HG03432 (cell line): ENCODE measurements around the gene AKAP6.
"Not testable (repeated sequence)": the region's sequence is repeated elsewhere in the genome, so short reads cannot be mapped to it uniquely, and the experiment has no call there.

Experiments
- ATAC-seq: cut with Tn5 transposase; IDR thresholded peaks from one replicate; pipeline ENCODE4 v1.9.1; 2021; ENCODE audit warnings: mild to moderate bottlenecking, moderate library complexity; ENCODE audit not compliant: unreplicated experiment

AKAP6 gene

GRCh38 chr14:32571995-32572866 is 243.1 kb downstream of the AKAP6 start:
- no peak for ATAC-seq

- no peak for ATAC-seq
These were observed 243.7 kb downstream of the AKAP6 start for GRCh38 chr14:32572867-32573150.

GRCh38 chr14:32574269-32574668 is 245.2 kb downstream of the AKAP6 start:
- no peak for ATAC-seq

- ATAC-seq: peak; percentile 51
These were observed 247.1 kb downstream of the AKAP6 start for GRCh38 chr14:32576088-32576795.

- no peak for ATAC-seq
These were observed 247.9 kb downstream of the AKAP6 start for GRCh38 chr14:32576977-32577376.

GRCh38 chr14:32578181-32578580 is 249.1 kb downstream of the AKAP6 start:
- peak; percentile 83 for ATAC-seq

- ATAC-seq: not testable (repeated sequence)
These were observed 254.3 kb downstream of the AKAP6 start for GRCh38 chr14:32583427-32583826.

GRCh38 chr14:32584079-32584478 is 255.0 kb downstream of the AKAP6 start:
- ATAC-seq: no peak

- no peak for ATAC-seq
These were observed 258.4 kb downstream of the AKAP6 start for GRCh38 chr14:32587461-32587860.

GRCh38 chr14:32588448-32589320 is 259.6 kb downstream of the AKAP6 start:
- no peak for ATAC-seq

GRCh38 chr14:32590157-32590556 is 261.1 kb downstream of the AKAP6 start:
- no peak for ATAC-seq

- ATAC-seq: no peak
These were observed 264.3 kb downstream of the AKAP6 start for GRCh38 chr14:32593290-32593942.

GRCh38 chr14:32594766-32595165 is 265.7 kb downstream of the AKAP6 start:
- ATAC-seq: no peak

- ATAC-seq: no peak
These were observed 266.4 kb downstream of the AKAP6 start for GRCh38 chr14:32595497-32595896.

GRCh38 chr14:32596390-32596789 is 267.3 kb downstream of the AKAP6 start:
- ATAC-seq: no peak

- no peak for ATAC-seq
These were observed 268.7 kb downstream of the AKAP6 start for GRCh38 chr14:32597771-32598170.

GRCh38 chr14:32601069-32601468 is 272.0 kb downstream of the AKAP6 start:
- ATAC-seq: no peak

- no peak for ATAC-seq
These were observed 272.8 kb downstream of the AKAP6 start for GRCh38 chr14:32601906-32602305.

- no peak for ATAC-seq
These were observed 273.6 kb downstream of the AKAP6 start for GRCh38 chr14:32602699-32603098.

- peak; percentile 68 for ATAC-seq
These were observed 275.0 kb downstream of the AKAP6 start for GRCh38 chr14:32603992-32604565.

- ATAC-seq: no peak
These were observed 277.2 kb downstream of the AKAP6 start for GRCh38 chr14:32606301-32606700.
